Progenitor cell of endocrine pancreas (in vitro differentiated cells): ENCODE data around the gene PRSS50. TPM values are rescaled to one million over a fixed set of nuclear protein-coding genes. Genes with fewer than 3 reads are reported as not detected.

Experiments
- DNase-seq: peaks from one replicate; pipeline ENCODE4 v3.0.0; 2021; ENCODE audit warnings: low spot score; ENCODE audit not compliant: unreplicated experiment
- H3K27ac Mint-ChIP-seq: 2 replicates; pipeline ENCODE4 v1.8.0; 2021; ENCODE audit warnings: mild to moderate bottlenecking, moderate library complexity, mixed read lengths
- H3K27me3 Mint-ChIP-seq: 2 replicates; pipeline ENCODE4 v1.8.0; 2021; ENCODE audit warnings: mixed read lengths
- H3K36me3 Mint-ChIP-seq: 2 replicates; pipeline ENCODE4 v1.8.0; 2022; ENCODE audit warnings: mixed read lengths; ENCODE audit not compliant: insufficient read depth
- H3K4me1 Mint-ChIP-seq: 2 replicates; pipeline ENCODE4 v1.8.0; 2021; ENCODE audit warnings: low read depth, mixed read lengths
- H3K4me3 Mint-ChIP-seq: 2 replicates; pipeline ENCODE4 v1.8.0; 2021; ENCODE audit warnings: low read depth, mild to moderate bottlenecking, moderate library complexity, mixed read lengths
- H3K9me3 Mint-ChIP-seq: 2 replicates; pipeline ENCODE4 v1.8.0; 2021; ENCODE audit warnings: low read depth, mixed read lengths
- CTCF ChIP-seq: fragments of 200-600 bp; sonication (generic); IDR thresholded peaks from one replicate; pipeline ENCODE4 v1.5.0; 2021; ENCODE audit warnings: antibody characterized with exemption, mild to moderate bottlenecking; ENCODE audit not compliant: unreplicated experiment
- total RNA-seq: library from RNA; stranded (reverse); gene quantifications from 2 replicates; pipeline ENCODE4 v1.2.1, GENCODE V29; 2021

The PRSS50 gene
- total RNA-seq, 1 donor from 2014 or later: 1.9 TPM

GRCh38 chr3:46719044-46719565 lies 1.4 kb upstream of the PRSS50 start:
- peaks cover 18% of the 10 kb centered on the region for H3K27me3 Mint-ChIP-seq
- peaks cover 4% of the 10 kb centered on the region for H3K9me3 Mint-ChIP-seq
- no peak overlapping the region for H3K4me3 Mint-ChIP-seq
- TF ChIP-seq CTCF: no peak
- no peaks in the 10 kb centered on the region for H3K36me3 Mint-ChIP-seq
- peaks cover 3% of the 10 kb centered on the region for H3K4me1 Mint-ChIP-seq
- no peak for DNase-seq
- H3K27ac Mint-ChIP-seq: no peak overlapping the region

DNA sequence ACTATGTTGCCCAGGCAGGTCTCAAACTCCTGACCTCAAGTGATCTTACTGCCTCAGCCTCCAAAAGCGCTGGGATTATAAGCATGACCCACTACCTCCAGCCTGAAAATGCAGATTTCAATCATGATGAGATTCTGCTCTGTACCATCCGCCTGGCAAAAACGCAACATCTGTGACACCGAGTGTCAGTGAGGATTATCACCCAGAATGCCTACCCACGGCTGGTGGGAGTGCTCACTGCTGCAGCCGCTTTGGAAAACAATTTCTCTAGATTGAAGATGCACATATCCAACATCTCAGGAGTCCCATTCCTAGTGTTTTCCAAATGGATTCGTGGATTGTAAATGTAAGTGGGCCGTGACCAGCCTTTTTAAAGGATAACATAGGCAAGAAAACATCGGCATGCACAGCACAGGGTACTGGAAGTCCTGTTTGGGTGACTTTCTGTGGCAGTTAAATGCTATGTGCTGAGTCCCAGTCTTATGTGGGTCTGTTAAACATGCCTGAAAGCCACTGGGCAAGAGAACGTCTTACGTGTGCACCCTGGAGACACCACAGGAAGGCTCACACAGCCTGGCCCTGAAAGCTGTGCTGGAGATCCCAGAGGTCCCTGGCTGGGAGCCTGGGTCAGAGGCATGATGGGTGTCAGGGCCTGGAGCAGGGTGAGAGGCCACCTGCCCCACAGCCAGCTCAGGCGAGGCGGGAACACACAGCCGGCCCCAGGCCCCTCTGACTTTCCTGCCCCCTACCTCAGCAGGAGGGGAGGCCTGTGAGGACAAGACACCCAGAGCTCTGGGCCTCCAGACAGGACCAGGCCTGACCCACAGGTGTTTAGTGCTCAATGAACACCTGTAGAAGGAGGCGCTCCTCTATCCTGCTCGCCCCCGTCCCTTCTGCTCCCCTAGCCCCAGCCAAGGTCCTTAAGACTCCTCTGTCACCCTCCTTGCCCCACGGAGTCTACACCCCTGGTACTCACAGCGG lies 918 bp downstream of the PRSS50 start:
- DNase-seq: no peak
- no peak for TF ChIP-seq CTCF
- no peak overlapping the region for H3K27ac Mint-ChIP-seq
- H3K4me3 Mint-ChIP-seq: no peak overlapping the region
- H3K4me1 Mint-ChIP-seq: peaks cover 3% of the 10 kb centered on the region
- peaks cover 18% of the 10 kb centered on the region for H3K27me3 Mint-ChIP-seq
- H3K36me3 Mint-ChIP-seq: no peaks in the 10 kb centered on the region
- H3K9me3 Mint-ChIP-seq: peaks cover 4% of the 10 kb centered on the region

GRCh38 chr3:46715507-46716175 lies 2.0 kb downstream of the PRSS50 start:
- no peak overlapping the region for H3K27ac Mint-ChIP-seq
- H3K4me1 Mint-ChIP-seq: peaks cover 3% of the 10 kb centered on the region
- no peak overlapping the region for H3K4me3 Mint-ChIP-seq
- H3K36me3 Mint-ChIP-seq: no peaks in the 10 kb centered on the region
- H3K9me3 Mint-ChIP-seq: no peaks in the 10 kb centered on the region
- DNase-seq: no peak
- TF ChIP-seq CTCF: no peak
- peaks cover 13% of the 10 kb centered on the region for H3K27me3 Mint-ChIP-seq

- no peak for DNase-seq
- Mint-ChIP-seq H3K36me3 (no peaks in the 10 kb centered on the region), H3K4me1 (no peaks in the 10 kb centered on the region), H3K4me3 (no peak overlapping the region), H3K27me3 (peaks cover 13% of the 10 kb centered on the region), H3K9me3 (no peaks in the 10 kb centered on the region), H3K27ac (no peak overlapping the region)
- no peak for TF ChIP-seq CTCF
Measured at GRCh38 chr3:46714728-46715506, 2.8 kb downstream of the PRSS50 start.
